Stimulated activated CD8-positive, alpha-beta memory T cell treated with anti-CD3 and anti-CD28 coated beads, Interleukin-15, amount 100 ng/mL, for 48 hours (primary cell): Measurements from ENCODE around the gene CLCF1.

Experiments
- DNase-seq, 2 donors: peaks; one replicate each; pipeline ENCODE4 v3.0.0-alpha.2; 2020; ENCODE audit warnings: low read depth in 2 of 2

CLCF1 gene

GRCh38 chr11:67356387-67356863 is 17.0 kb downstream of the CLCF1 start:
- no peak for DNase-seq

- DNase-seq: no peak
Measured at GRCh38 chr11:67355794-67356386, 17.5 kb downstream of the CLCF1 start.

GRCh38 chr11:67355023-67355793 is 18.2 kb downstream of the CLCF1 start:
- no peak for DNase-seq

- DNase-seq: no peak
Measured at GRCh38 chr11:67354075-67355022, 19.0 kb downstream of the CLCF1 start.

GRCh38 chr11:67353317-67354074 is 19.9 kb downstream of the CLCF1 start, which contains the start of gene POLD4:
POLD4 (minus strand) TSS chr11:67353546; CDS start chr11:67353399, 147 bp downstream.
- peak; percentile 93 to 95 for DNase-seq

- peak in 1 of 2 donors; percentile 36 for DNase-seq
Measured at GRCh38 chr11:67352546-67353316, 20.7 kb downstream of the CLCF1 start.

GRCh38 chr11:67351275-67352005 is 22.0 kb downstream of the CLCF1 start:
- peak in 1 of 2 donors; percentile 46 for DNase-seq

- no peak for DNase-seq
Measured at GRCh38 chr11:67349928-67350465, 23.4 kb downstream of the CLCF1 start.

- no peak for DNase-seq
Measured at GRCh38 chr11:67349457-67349856, 23.9 kb downstream of the CLCF1 start.

GRCh38 chr11:67349036-67349435 is 24.4 kb downstream of the CLCF1 start:
- DNase-seq: no peak

GRCh38 chr11:67347964-67348749 is 25.2 kb downstream of the CLCF1 start:
- DNase-seq: no peak

GRCh38 chr11:67345920-67346819 is 27.2 kb downstream of the CLCF1 start:
- no peak for DNase-seq

GRCh38 chr11:67345247-67345919 is 28.0 kb downstream of the CLCF1 start:
- no peak for DNase-seq

- no peak for DNase-seq
Measured at GRCh38 chr11:67344264-67344663, 29.1 kb downstream of the CLCF1 start.

GRCh38 chr11:67337257-67337656 is 36.1 kb downstream of the CLCF1 start:
- DNase-seq: no peak

- DNase-seq: no peak
Measured at GRCh38 chr11:67332081-67332691, 41.2 kb downstream of the CLCF1 start.

- no peak for DNase-seq
Measured at GRCh38 chr11:67323526-67323925, 49.9 kb downstream of the CLCF1 start.
